ENCODE results near the gene IFT74. TPM values are rescaled to one million over a fixed set of nuclear protein-coding genes. Genes with fewer than 3 reads are reported as not detected.

IFT74 gene
- total RNA-seq, 1 experiment from 2014 or later = 28.7 TPM

- H3K4me1 Mint-ChIP-seq (ENCODE audit: insufficient read depth, unreplicated experiment) = peaks cover 14% of the 10 kb centered on the region
- POLR2A ChIA-PET = interaction anchor here (0.9 kb wide), 1 partner anchor 77 kb away, joined by 3 read pairs; no protein-coding TSS in a partner anchor
Observed at GRCh38 chr9:27054841-27055240, 98.6 kb downstream of the IFT74 start.

GRCh38 chr9:27059412-27059811 lies 103.2 kb downstream of the IFT74 start:
- Mint-ChIP-seq H3K36me3 (ENCODE audit: insufficient read depth, unreplicated experiment) (peaks cover 43% of the 10 kb centered on the region), H3K9me3 (ENCODE audit: unreplicated experiment) (no peaks in the 10 kb centered on the region), H3K4me1 (ENCODE audit: insufficient read depth, unreplicated experiment) (peaks cover 3% of the 10 kb centered on the region), H3K27me3 (ENCODE audit: insufficient read depth, unreplicated experiment) (no peaks in the 10 kb centered on the region), H3K27ac (ENCODE audit: low read depth, unreplicated experiment) (no peak overlapping the region), H3K4me3 (ENCODE audit: unreplicated experiment) (no peak overlapping the region)
- POLR2A ChIA-PET = interaction anchor here (1.5 kb wide), 1 partner anchor 57 kb away, joined by 3 read pairs; no protein-coding TSS in a partner anchor
- DNase-seq (ENCODE audit: unreplicated experiment) = no peak
- TF ChIP-seq CTCF (IDR thresholded peaks at IDR 0.05; ENCODE audit: unreplicated experiment) = no peak
- intact Hi-C loops (cut with micrococcal nuclease) = no loop called here
- BruUV-seq (replicated peaks) = no TSS peak
- CTCF ChIA-PET = interaction anchor here (1.5 kb wide), 1 partner anchor 61 kb away, joined by 3 read pairs; no protein-coding TSS in a partner anchor

More at GRCh38 chr9:27054841-27055240, 98.6 kb downstream of the IFT74 start:
- no peak for DNase-seq (ENCODE audit: unreplicated experiment)
- Mint-ChIP-seq H3K27ac (ENCODE audit: low read depth, unreplicated experiment) (no peak overlapping the region), H3K36me3 (ENCODE audit: insufficient read depth, unreplicated experiment) (peaks cover 34% of the 10 kb centered on the region), H3K4me3 (ENCODE audit: unreplicated experiment) (no peak overlapping the region), H3K27me3 (ENCODE audit: insufficient read depth, unreplicated experiment) (no peaks in the 10 kb centered on the region), H3K9me3 (ENCODE audit: unreplicated experiment) (no peaks in the 10 kb centered on the region)
- TF ChIP-seq CTCF (IDR thresholded peaks at IDR 0.05; ENCODE audit: unreplicated experiment) = no peak
- CTCF ChIA-PET = no interaction called here
- no TSS peak for BruUV-seq (replicated peaks)
- intact Hi-C loops (cut with micrococcal nuclease) = no loop called here

- no peak for TF ChIP-seq CTCF (IDR thresholded peaks at IDR 0.05; ENCODE audit: unreplicated experiment)
- intact Hi-C loops (cut with micrococcal nuclease) = no loop called here
- Mint-ChIP-seq H3K36me3 (ENCODE audit: insufficient read depth, unreplicated experiment) (peaks cover 39% of the 10 kb centered on the region), H3K27me3 (ENCODE audit: insufficient read depth, unreplicated experiment) (no peaks in the 10 kb centered on the region), H3K4me3 (ENCODE audit: unreplicated experiment) (no peak overlapping the region), H3K27ac (ENCODE audit: low read depth, unreplicated experiment) (no peak overlapping the region), H3K9me3 (ENCODE audit: unreplicated experiment) (no peaks in the 10 kb centered on the region), H3K4me1 (ENCODE audit: insufficient read depth, unreplicated experiment) (no peaks in the 10 kb centered on the region)
- POLR2A ChIA-PET = interaction anchor here (1.5 kb wide), 1 partner anchor 57 kb away, joined by 3 read pairs; no protein-coding TSS in a partner anchor
- DNase-seq (ENCODE audit: unreplicated experiment) = no peak
- no TSS peak for BruUV-seq (replicated peaks)
- CTCF ChIA-PET = interaction anchor here (0.7 to 1.5 kb wide), 2 partner anchors 61 to 139 kb away, joined by 3 read pairs; no protein-coding TSS in a partner anchor
Observed at GRCh38 chr9:27059907-27060306, 103.7 kb downstream of the IFT74 start.

- Mint-ChIP-seq H3K27me3 (ENCODE audit: insufficient read depth, unreplicated experiment) (no peaks in the 10 kb centered on the region), H3K4me3 (ENCODE audit: unreplicated experiment) (no peak overlapping the region), H3K36me3 (ENCODE audit: insufficient read depth, unreplicated experiment) (peaks cover 24% of the 10 kb centered on the region), H3K27ac (ENCODE audit: low read depth, unreplicated experiment) (no peak overlapping the region), H3K9me3 (ENCODE audit: unreplicated experiment) (no peaks in the 10 kb centered on the region), H3K4me1 (ENCODE audit: insufficient read depth, unreplicated experiment) (no peaks in the 10 kb centered on the region)
- intact Hi-C loops (cut with micrococcal nuclease) = no loop called here
- CTCF ChIA-PET = no interaction called here
- BruUV-seq (replicated peaks) = no TSS peak
- DNase-seq (ENCODE audit: unreplicated experiment) = no peak
- POLR2A ChIA-PET = no interaction called here
- TF ChIP-seq CTCF (IDR thresholded peaks at IDR 0.05; ENCODE audit: unreplicated experiment) = no peak
Observed at GRCh38 chr9:27065288-27065687, 109.1 kb downstream of the IFT74 start.

Measured in MCF 10A (cell line).